GM12878 (cell line): ENCODE measurements around the gene FBLN5. TPM values are rescaled to one million over a fixed set of nuclear protein-coding genes. Genes with fewer than 3 reads are reported as not detected.

Experiments used
- CHD1 ChIP-seq: IDR thresholded peaks from 2 replicates; pipeline ENCODE4 v1.6.1; 2012; ENCODE audit warnings: low read depth, low read length, improper control_type of control experiment
- CREM ChIP-seq: IDR thresholded peaks from 2 replicates; pipeline ENCODE4 v1.6.1; 2014; ENCODE audit warnings: antibody characterized with exemption, low read depth
- CUX1 ChIP-seq: IDR thresholded peaks from 2 replicates; pipeline ENCODE4 v1.6.1; 2012; ENCODE audit warnings: improper control_type of control experiment, low read depth, low read length; ENCODE audit not compliant: insufficient replicate concordance
- EP300 ChIP-seq, 2 experiments: fragments of 150-350 bp in 1 of 2; IDR thresholded peaks; 2 replicates each; pipeline ENCODE4 v1.6.1; 2011 to 2012; ENCODE audit warnings: low read depth in 2 of 2, low read length in 2 of 2, borderline replicate concordance in 1 of 2, improper control_type of control experiment in 1 of 2, inconsistent platforms in 1 of 2; ENCODE audit not compliant: control insufficient read depth in 1 of 2
- IKZF1 ChIP-seq: fragments of 450-650 bp; conservative IDR thresholded peaks from 2 replicates; pipeline ENCODE4 v1.6.1; 2017; ENCODE audit warnings: antibody characterized with exemption, mild to moderate bottlenecking
- JUNB ChIP-seq: IDR thresholded peaks from 2 replicates; pipeline ENCODE4 v1.6.1; 2016; ENCODE audit warnings: antibody characterized with exemption, mild to moderate bottlenecking
- NR2F1 ChIP-seq: fragments of 450-650 bp; conservative IDR thresholded peaks from 2 replicates; pipeline ENCODE4 v1.6.1; 2017; ENCODE audit warnings: mild to moderate bottlenecking
- POLR2AphosphoS5 ChIP-seq: IDR thresholded peaks from 2 replicates; pipeline ENCODE4 v1.6.1; 2011; ENCODE audit warnings: mild to moderate bottlenecking, low read length, inconsistent platforms
- RAD51 ChIP-seq: fragments of 450-650 bp; IDR thresholded peaks from 2 replicates; pipeline ENCODE4 v1.6.1; 2016; ENCODE audit warnings: moderate library complexity, mild to moderate bottlenecking, inconsistent platforms
- REST ChIP-seq: IDR thresholded peaks from 2 replicates; pipeline ENCODE4 v1.6.1; 2012; ENCODE audit warnings: mild to moderate bottlenecking, low read depth, low read length
- SP1 ChIP-seq: IDR thresholded peaks from one replicate; pipeline ENCODE4 v1.6.1; 2011; ENCODE audit warnings: low read depth, low read length
- TAF1 ChIP-seq: IDR thresholded peaks from 2 replicates; pipeline ENCODE4 v1.6.1; 2011; ENCODE audit warnings: mild to moderate bottlenecking, low read depth, low read length, borderline replicate concordance
- WRNIP1 ChIP-seq: IDR thresholded peaks from 2 replicates; pipeline ENCODE4 v1.6.1; 2011; ENCODE audit warnings: low read depth, low read length, improper control_type of control experiment, borderline replicate concordance
- YY1 ChIP-seq: IDR thresholded peaks from 2 replicates; pipeline ENCODE4 v1.6.1; 2011; ENCODE audit warnings: low read depth, mild to moderate bottlenecking, low read length
- ZNF24 ChIP-seq: fragments of 450-650 bp; IDR thresholded peaks from 2 replicates; pipeline ENCODE4 v1.6.1; 2017; ENCODE audit warnings: antibody characterized with exemption, mild to moderate bottlenecking
- polyA plus RNA-seq, 11 experiments: library from polyadenylated mRNA; depleted of rRNA in 4 of 11; unstranded in 6 of 11; stranded (reverse) in 5 of 11; fragments of >200 nt; fragmentation: Nextera tagmentation in 4 of 11; fragmentation: Illumina TruSeq in 1 of 11; extraction: Ambion mirVana in 4 of 11; extraction: Trizol in 1 of 11; gene quantifications; 1 replicate in 1 of 11; 2 replicates in 10 of 11; pipeline versions ENCODE4 v1.2.1 to v1.2.3, GENCODE V29; 2011 to 2016; ENCODE audit warnings: inconsistent platforms in 2 of 11, missing spikeins in 2 of 11, low read depth in 1 of 11
- total RNA-seq, 4 experiments: library from RNA; depleted of rRNA in 3 of 4; stranded (reverse); fragments of >200 nt in 3 of 4; fragmentation: Illumina TruSeq in 1 of 4; extraction: Trizol in 1 of 4; gene quantifications; 2 replicates each; pipeline versions ENCODE4 v1.2.1 to v1.2.3, GENCODE V29; 2013 to 2021
- TF ChIP-seq, protein P1 (sequence below): IDR thresholded peaks from 2 replicates; pipeline ENCODE4 v1.6.1; 2011; ENCODE audit warnings: mild to moderate bottlenecking, low read depth, low read length, moderate library complexity; ENCODE audit not compliant: insufficient replicate concordance

Gene FBLN5
- total and polyA plus RNA-seq, 10 of the 15 experiments (the other 5 are each of a cell fraction or from before 2014, with no cell fraction given): 0.03 to 0.64 (median 0.24) TPM

GRCh38 chr14:91843437-91843836 is 104.1 kb downstream of the FBLN5 start (continued):
- TF ChIP-seq NR2F1 (no peak), JUNB (no peak), RAD51 (no peak), REST (no peak), IKZF1 (peak; percentile 38; the same call in 1 of the 2 replicates), POLR2AphosphoS5 (no peak), WRNIP1 (no peak), TAF1 (no peak), SP1 (no peak), CUX1 (no peak), CREM (0 out of 2 replicates have a peak, but pooled peaks have one; percentile 16), YY1 (no peak), CHD1 (no peak), ZNF24 (no peak), EP300 (IDR thresholded peaks at IDR 0.05; ENCODE audit: borderline replicate concordance in 1 of 2, control insufficient read depth in 1 of 2, low read depth in 2 of 2, low read length in 2 of 2) (no peak)
- TF ChIP-seq, protein P1, sequence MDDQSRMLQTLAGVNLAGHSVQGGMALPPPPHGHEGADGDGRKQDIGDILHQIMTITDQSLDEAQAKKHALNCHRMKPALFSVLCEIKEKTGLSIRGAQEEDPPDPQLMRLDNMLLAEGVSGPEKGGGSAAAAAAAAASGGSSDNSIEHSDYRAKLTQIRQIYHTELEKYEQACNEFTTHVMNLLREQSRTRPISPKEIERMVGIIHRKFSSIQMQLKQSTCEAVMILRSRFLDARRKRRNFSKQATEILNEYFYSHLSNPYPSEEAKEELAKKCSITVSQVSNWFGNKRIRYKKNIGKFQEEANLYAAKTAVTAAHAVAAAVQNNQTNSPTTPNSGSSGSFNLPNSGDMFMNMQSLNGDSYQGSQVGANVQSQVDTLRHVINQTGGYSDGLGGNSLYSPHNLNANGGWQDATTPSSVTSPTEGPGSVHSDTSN: peak; percentile 23
